ENCODE measurements around the gene VWA3B.

Gene VWA3B

DNA sequence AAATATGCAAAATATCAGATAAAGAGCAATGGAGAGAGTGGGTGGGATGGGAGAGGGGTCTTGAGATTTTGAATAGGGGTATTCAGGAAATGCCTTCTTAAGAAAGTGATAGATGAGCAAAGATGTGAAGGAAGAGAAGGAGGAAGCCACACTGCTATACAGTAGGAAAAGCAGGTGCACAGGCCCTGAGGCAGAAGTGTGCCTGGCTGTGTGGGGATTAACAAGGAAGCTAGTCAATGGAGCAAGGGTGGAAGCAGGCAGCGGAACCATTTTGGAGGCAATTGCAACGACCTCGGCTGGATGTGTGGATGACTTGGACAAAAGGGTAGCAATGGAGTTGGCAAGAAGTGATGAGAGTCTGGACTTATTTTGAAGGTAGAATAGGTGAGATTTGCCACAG, 248.3 kb downstream of the VWA3B start:
- peaks cover 16% of the 10 kb centered on the region for H3K27me3 Mint-ChIP-seq (ENCODE audit: low read depth)
- no peaks in the 10 kb centered on the region for H3K36me3 Mint-ChIP-seq (ENCODE audit: low read depth)
- H3K27ac Mint-ChIP-seq: no peak overlapping the region
- no peaks in the 10 kb centered on the region for H3K9me3 Mint-ChIP-seq
- no peak overlapping the region for H3K4me3 Mint-ChIP-seq
- H3K4me1 Mint-ChIP-seq (ENCODE audit: low read depth): no peaks in the 10 kb centered on the region

- Mint-ChIP-seq H3K36me3 (ENCODE audit: low read depth) (no peaks in the 10 kb centered on the region), H3K4me1 (ENCODE audit: low read depth) (no peaks in the 10 kb centered on the region), H3K4me3 (no peak overlapping the region), H3K9me3 (no peaks in the 10 kb centered on the region), H3K27ac (no peak overlapping the region), H3K27me3 (ENCODE audit: low read depth) (peaks cover 26% of the 10 kb centered on the region)
These were observed 254.3 kb downstream of the VWA3B start for GRCh38 chr2:98341241-98341640.

DNA sequence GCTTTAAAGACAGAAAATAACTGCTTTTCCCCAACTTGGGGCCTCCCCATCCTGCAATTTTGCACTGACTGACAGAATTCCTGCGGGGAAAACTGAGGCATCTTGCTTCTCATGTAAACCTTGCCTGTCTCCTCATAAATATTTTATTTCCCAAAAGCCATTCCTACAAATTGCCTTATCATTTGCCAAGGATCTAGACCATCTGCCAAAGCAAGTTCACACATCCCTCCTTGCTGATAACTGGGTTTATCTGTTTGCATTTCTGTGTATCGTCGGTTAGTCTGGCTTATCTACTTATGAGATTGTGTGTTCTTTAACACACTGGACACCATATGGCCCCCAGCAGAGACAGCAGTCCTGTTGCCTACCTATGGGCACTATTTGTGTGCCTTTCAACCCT, 256.3 kb downstream of the VWA3B start:
- Mint-ChIP-seq H3K9me3 (no peaks in the 10 kb centered on the region), H3K27ac (no peak overlapping the region), H3K4me3 (no peak overlapping the region), H3K4me1 (ENCODE audit: low read depth) (no peaks in the 10 kb centered on the region), H3K36me3 (ENCODE audit: low read depth) (no peaks in the 10 kb centered on the region), H3K27me3 (ENCODE audit: low read depth) (peaks cover 36% of the 10 kb centered on the region)

DNA sequence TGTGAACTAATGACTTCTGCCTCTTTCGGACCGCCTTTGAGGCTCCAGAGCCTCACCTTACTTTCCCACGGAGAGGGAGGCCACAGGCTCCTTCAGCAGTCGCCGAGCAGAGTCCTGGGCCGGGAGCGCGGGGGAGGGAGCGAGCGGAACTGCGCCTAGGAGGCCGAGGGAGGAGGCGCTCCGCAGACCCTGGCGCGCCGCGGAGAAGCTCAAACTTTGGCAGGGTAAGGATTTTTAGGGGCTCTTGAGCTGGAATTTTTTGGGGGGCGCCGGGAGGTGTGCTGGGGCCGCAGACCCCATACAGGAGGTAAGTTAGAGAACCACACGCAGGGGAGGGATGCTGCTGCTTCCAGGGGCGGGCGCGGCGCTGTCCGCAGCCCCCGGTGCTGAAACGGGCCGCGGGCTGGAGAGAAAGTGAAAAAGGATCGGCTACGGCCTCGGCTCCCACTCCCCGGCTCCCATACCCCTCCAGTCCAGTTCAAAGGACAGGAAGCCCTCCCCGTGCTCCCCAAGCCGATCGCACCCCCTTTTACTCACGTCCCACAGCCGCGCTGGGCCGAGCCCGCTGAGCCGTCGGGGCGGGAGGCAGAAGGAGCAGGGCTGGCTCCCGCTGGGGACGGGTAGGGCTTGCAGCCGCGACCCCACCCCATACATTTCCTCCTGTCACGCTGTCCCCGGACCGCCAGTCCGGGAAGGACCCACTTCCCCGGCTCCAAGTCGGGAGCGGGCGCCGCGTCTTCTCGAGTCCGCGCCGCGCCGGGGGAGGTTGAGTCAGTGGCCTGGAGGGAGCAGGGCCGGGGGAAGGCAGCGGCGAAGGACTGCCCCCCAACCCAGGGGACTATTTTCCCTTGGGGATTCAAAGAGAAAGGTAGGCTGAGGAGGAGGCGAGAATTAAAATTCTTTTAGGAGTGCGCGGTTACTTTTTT, 259.6 kb downstream of the VWA3B start, which contains the start of gene CNGA3:
CNGA3 (plus strand) TSS at position 146 of the 926 bp plus-strand sequence. CDS start 23,520 bp downstream, outside the sequence.
- no peaks in the 10 kb centered on the region for H3K36me3 Mint-ChIP-seq (ENCODE audit: low read depth)
- H3K9me3 Mint-ChIP-seq: no peaks in the 10 kb centered on the region
- H3K27ac Mint-ChIP-seq: no peak within 1 kb of the TSS
- H3K4me3 Mint-ChIP-seq: no peak within 1 kb of the TSS
- H3K4me1 Mint-ChIP-seq (ENCODE audit: low read depth): no peaks in the 10 kb centered on the region
- H3K27me3 Mint-ChIP-seq (ENCODE audit: low read depth): peaks cover 67% of the 10 kb centered on the region

- Mint-ChIP-seq H3K27me3 (ENCODE audit: low read depth) (peaks cover 69% of the 10 kb centered on the region), H3K9me3 (peaks cover 3% of the 10 kb centered on the region), H3K4me3 (no peak overlapping the region), H3K4me1 (ENCODE audit: low read depth) (no peaks in the 10 kb centered on the region), H3K27ac (no peak overlapping the region), H3K36me3 (ENCODE audit: low read depth) (no peaks in the 10 kb centered on the region)
These were observed 260.5 kb downstream of the VWA3B start for GRCh38 chr2:98347298-98348065.

DNA sequence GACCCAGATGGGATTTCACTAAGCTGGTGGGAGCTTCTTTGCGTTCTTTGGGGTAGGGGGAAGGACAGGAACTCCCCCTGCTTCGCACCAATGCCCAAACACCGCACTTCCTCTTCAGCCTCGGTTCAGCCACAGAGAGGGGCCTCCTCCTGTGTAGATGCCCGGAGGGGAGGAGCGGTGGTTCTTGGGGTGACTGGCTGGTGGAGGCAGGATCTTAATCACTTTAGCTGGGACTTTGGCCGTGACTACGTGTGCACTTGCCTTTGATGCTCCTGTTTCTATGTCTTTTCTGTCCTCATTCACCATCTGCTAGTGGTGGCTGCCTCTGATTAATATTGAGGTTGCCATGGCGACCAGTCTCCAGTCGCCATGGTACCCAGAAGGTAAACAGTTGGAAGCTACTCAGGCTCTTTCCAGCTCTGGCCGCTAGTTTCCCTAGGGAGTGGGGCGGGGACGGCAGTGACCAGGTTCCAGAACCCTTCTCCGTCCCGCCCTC, 261.1 kb downstream of the VWA3B start:
- Mint-ChIP-seq H3K27ac (no peak overlapping the region), H3K27me3 (ENCODE audit: low read depth) (peaks cover 69% of the 10 kb centered on the region), H3K4me3 (no peak overlapping the region), H3K36me3 (ENCODE audit: low read depth) (no peaks in the 10 kb centered on the region), H3K4me1 (ENCODE audit: low read depth) (no peaks in the 10 kb centered on the region), H3K9me3 (peaks cover 3% of the 10 kb centered on the region)

GRCh38 chr2:98350411-98350810, 263.4 kb downstream of the VWA3B start:
- Mint-ChIP-seq H3K4me1 (ENCODE audit: low read depth) (no peaks in the 10 kb centered on the region), H3K9me3 (peaks cover 3% of the 10 kb centered on the region), H3K4me3 (no peak overlapping the region), H3K27me3 (ENCODE audit: low read depth) (peaks cover 56% of the 10 kb centered on the region), H3K27ac (no peak overlapping the region), H3K36me3 (ENCODE audit: low read depth) (no peaks in the 10 kb centered on the region)

DNA sequence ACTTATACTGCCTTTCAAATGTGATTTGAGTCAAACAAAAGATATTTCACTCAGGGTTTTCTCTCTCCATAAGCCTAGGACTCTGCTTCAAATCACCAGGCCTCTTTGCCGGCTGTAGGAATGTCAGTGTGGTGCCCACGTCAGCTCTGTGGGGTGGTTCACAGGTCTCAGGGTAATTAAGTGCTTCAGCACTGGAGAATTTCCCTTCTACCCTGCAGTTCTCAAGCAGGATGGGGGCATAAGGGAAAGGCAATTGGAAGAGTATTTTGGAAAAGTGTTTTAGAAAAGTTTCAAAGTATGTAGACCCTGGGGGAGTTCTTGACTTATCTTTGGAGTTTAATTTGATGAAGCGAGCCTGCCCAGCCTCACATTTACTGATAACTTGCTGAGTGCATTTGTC, 268.9 kb downstream of the VWA3B start:
- Mint-ChIP-seq H3K4me3 (no peak overlapping the region), H3K36me3 (ENCODE audit: low read depth) (no peaks in the 10 kb centered on the region), H3K4me1 (ENCODE audit: low read depth) (no peaks in the 10 kb centered on the region), H3K27me3 (ENCODE audit: low read depth) (peaks cover 19% of the 10 kb centered on the region), H3K9me3 (peaks cover 3% of the 10 kb centered on the region), H3K27ac (no peak overlapping the region)

DNA sequence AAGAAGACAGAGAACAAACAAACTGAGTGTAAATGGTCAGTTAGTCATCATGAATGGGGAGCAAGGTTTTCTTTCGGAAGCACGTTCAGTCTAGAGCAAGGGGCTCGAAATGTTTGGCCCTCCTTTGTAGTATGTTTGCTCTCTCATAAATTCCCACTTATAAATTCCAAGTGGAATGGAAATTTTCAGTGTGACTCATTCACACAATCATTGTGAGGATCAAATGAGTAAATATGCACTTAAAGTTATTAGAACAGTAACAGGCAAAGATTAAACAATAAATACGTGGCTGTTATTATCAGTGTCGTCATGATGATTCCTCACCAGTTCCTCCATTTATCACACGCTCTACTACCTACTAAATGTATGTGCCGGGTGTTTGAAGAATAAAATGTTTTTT, 269.8 kb downstream of the VWA3B start:
- peaks cover 3% of the 10 kb centered on the region for H3K9me3 Mint-ChIP-seq

DNA sequence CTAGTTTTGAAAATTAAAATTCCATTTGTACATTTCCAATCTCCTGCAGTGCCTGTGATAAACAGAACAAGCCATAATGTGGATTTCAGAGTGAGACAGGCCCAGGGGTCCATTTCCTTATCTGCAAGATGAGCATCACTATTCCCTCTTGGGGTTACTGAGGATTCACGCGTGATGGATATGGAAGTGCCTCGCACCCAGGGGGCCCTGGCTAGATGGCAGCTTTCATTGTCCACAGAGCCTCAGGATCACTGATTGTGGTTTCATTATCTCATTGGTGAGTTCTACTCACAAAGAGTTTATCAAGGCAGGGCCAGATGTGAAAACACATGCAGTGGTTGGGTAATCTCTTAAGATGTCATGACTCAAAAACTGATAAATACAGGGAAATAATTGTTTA, 270.9 kb downstream of the VWA3B start:
- Mint-ChIP-seq H3K4me3 (no peak overlapping the region), H3K27me3 (ENCODE audit: low read depth) (peaks cover 12% of the 10 kb centered on the region), H3K27ac (no peak overlapping the region), H3K4me1 (ENCODE audit: low read depth) (no peaks in the 10 kb centered on the region), H3K9me3 (no peaks in the 10 kb centered on the region), H3K36me3 (ENCODE audit: low read depth) (no peaks in the 10 kb centered on the region)

More for the DNA sequence above, 269.8 kb downstream of the VWA3B start:
- Mint-ChIP-seq H3K27ac (no peak overlapping the region), H3K4me1 (ENCODE audit: low read depth) (no peaks in the 10 kb centered on the region), H3K4me3 (no peak overlapping the region), H3K27me3 (ENCODE audit: low read depth) (peaks cover 15% of the 10 kb centered on the region), H3K36me3 (ENCODE audit: low read depth) (no peaks in the 10 kb centered on the region)

- H3K36me3 Mint-ChIP-seq (ENCODE audit: low read depth): no peaks in the 10 kb centered on the region
- H3K27me3 Mint-ChIP-seq (ENCODE audit: low read depth): peaks cover 12% of the 10 kb centered on the region
- no peaks in the 10 kb centered on the region for H3K4me1 Mint-ChIP-seq (ENCODE audit: low read depth)
- H3K9me3 Mint-ChIP-seq: no peaks in the 10 kb centered on the region
- H3K4me3 Mint-ChIP-seq: no peak overlapping the region
- no peak overlapping the region for H3K27ac Mint-ChIP-seq
These were observed 273.0 kb downstream of the VWA3B start for GRCh38 chr2:98359986-98360385.
